Hepatic stellate cell (primary cell): ENCODE results near the gene IKZF2.

Source experiments
- DNase-seq: peaks from one replicate; pipeline ENCODE4 v3.0.0; 2011; ENCODE audit warnings: low spot score

The IKZF2 gene

GRCh38 chr2:213152888-213153287 is 1.5 kb upstream of the IKZF2 start:
- DNase-seq: no peak

GRCh38 chr2:213152065-213152794 is 818 bp upstream of the IKZF2 start:
- peak; percentile 55 for DNase-seq

GRCh38 chr2:213150315-213151097 is 906 bp downstream of the IKZF2 start:
- DNase-seq: no peak

- DNase-seq: no peak
Observed at GRCh38 chr2:213149949-213150314, 1.5 kb downstream of the IKZF2 start.

GRCh38 chr2:213149294-213149875 is 2.0 kb downstream of the IKZF2 start:
- DNase-seq: no peak

GRCh38 chr2:213148572-213149261 is 2.7 kb downstream of the IKZF2 start:
- no peak for DNase-seq

GRCh38 chr2:213147538-213147937 is 3.9 kb downstream of the IKZF2 start:
- no peak for DNase-seq

GRCh38 chr2:213145715-213146242 is 5.6 kb downstream of the IKZF2 start:
- no peak for DNase-seq

- DNase-seq: no peak
Observed at GRCh38 chr2:213137064-213137463, 14.3 kb downstream of the IKZF2 start.

- DNase-seq: no peak
Observed at GRCh38 chr2:213129311-213129710, 22.1 kb downstream of the IKZF2 start.

- DNase-seq: peak; percentile 9
Observed at GRCh38 chr2:213125646-213126347, 25.6 kb downstream of the IKZF2 start.

- no peak for DNase-seq
Observed at GRCh38 chr2:213122725-213123124, 28.7 kb downstream of the IKZF2 start.

GRCh38 chr2:213121690-213122089 is 29.7 kb downstream of the IKZF2 start:
- DNase-seq: no peak

GRCh38 chr2:213119061-213119809 is 32.2 kb downstream of the IKZF2 start:
- peak; percentile 9 for DNase-seq

- DNase-seq: no peak
Observed at GRCh38 chr2:213108308-213108707, 43.1 kb downstream of the IKZF2 start.

GRCh38 chr2:213107728-213108127 is 43.7 kb downstream of the IKZF2 start:
- DNase-seq: no peak

GRCh38 chr2:213105212-213105611 is 46.2 kb downstream of the IKZF2 start:
- no peak for DNase-seq

GRCh38 chr2:213104903-213105202 is 46.6 kb downstream of the IKZF2 start:
- no peak for DNase-seq

- no peak for DNase-seq
Observed at GRCh38 chr2:213104092-213104902, 47.1 kb downstream of the IKZF2 start.
